ENCODE data around the gene NFAT5.

DNA sequence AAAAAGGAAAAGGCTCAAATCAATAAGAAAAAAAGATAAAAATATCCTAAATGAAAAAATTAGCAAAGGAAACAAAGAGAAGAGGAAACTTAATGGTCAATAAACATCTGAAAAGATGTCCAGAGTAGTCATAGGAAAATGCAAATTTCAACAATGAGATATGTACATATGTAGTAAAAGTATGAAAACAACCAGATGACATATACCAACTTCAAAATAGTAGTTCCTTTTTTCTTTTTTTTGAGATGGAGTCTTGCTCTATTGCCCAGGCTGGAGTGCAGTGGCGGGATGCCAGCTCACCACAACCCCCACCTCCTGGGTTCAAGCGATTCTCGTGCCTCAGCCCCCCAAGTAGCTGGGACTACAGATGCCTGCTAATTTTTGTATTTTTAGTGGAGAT lies 21.7 kb upstream of the NFAT5 start:
- TF ChIP-seq POLR2A (IDR thresholded peaks at IDR 0.05), result no peak
- TF ChIP-seq, protein P1, sequence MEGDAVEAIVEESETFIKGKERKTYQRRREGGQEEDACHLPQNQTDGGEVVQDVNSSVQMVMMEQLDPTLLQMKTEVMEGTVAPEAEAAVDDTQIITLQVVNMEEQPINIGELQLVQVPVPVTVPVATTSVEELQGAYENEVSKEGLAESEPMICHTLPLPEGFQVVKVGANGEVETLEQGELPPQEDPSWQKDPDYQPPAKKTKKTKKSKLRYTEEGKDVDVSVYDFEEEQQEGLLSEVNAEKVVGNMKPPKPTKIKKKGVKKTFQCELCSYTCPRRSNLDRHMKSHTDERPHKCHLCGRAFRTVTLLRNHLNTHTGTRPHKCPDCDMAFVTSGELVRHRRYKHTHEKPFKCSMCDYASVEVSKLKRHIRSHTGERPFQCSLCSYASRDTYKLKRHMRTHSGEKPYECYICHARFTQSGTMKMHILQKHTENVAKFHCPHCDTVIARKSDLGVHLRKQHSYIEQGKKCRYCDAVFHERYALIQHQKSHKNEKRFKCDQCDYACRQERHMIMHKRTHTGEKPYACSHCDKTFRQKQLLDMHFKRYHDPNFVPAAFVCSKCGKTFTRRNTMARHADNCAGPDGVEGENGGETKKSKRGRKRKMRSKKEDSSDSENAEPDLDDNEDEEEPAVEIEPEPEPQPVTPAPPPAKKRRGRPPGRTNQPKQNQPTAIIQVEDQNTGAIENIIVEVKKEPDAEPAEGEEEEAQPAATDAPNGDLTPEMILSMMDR (IDR thresholded peaks at IDR 0.05), result no peak
